GM18868 (cell line): ENCODE results near the gene AP5M1.
"Not testable (repeated sequence)": the region's sequence is repeated elsewhere in the genome, so short reads cannot be mapped to it uniquely, and the experiment has no call there.

Experiments used
- ATAC-seq: cut with Tn5 transposase; IDR thresholded peaks from one replicate; pipeline ENCODE4 v1.9.1; 2021; ENCODE audit warnings: mild to moderate bottlenecking, moderate library complexity; ENCODE audit not compliant: unreplicated experiment

The AP5M1 gene, protein sequence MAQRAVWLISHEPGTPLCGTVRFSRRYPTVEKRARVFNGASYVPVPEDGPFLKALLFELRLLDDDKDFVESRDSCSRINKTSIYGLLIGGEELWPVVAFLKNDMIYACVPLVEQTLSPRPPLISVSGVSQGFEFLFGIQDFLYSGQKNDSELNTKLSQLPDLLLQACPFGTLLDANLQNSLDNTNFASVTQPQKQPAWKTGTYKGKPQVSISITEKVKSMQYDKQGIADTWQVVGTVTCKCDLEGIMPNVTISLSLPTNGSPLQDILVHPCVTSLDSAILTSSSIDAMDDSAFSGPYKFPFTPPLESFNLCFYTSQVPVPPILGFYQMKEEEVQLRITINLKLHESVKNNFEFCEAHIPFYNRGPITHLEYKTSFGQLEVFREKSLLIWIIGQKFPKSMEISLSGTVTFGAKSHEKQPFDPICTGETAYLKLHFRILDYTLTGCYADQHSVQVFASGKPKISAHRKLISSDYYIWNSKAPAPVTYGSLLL

GRCh38 chr14:57268161-57269069, at the start of gene AP5M1, which contains the start of gene EXOC5:
Gene AP5M1 (plus strand): TSS chr14:57268971. CDS start chr14:57269315, 344 bp downstream.
Gene EXOC5 (minus strand): TSS chr14:57268905. CDS start chr14:57268648, 257 bp downstream.
- ATAC-seq = peak; percentile 88

DNA sequence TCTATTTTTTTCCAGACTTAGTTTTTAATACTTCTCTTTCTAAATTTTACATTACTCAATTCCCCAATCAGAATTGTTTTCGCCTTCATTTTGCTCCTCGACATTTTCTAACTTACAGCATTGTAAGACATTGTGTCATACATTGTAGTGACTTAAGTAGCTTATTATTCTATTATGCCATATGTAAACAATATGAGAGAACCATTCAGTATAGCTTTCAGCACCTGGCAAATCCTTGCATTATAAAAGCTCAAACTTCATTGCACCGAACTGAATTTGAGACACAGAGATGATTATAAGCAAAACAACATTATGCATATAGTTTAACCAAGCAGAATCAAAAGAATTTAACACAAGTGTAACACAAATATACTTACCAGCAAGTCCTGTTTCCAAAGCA, 46.8 kb upstream of the AP5M1 start:
- no peak for ATAC-seq

GRCh38 chr14:57227083-57227482, 41.7 kb upstream of the AP5M1 start:
- peak; percentile 61 for ATAC-seq

GRCh38 chr14:57228320-57228719, 40.5 kb upstream of the AP5M1 start:
- ATAC-seq = not testable (repeated sequence)

GRCh38 chr14:57232006-57232405, 36.8 kb upstream of the AP5M1 start:
- no peak for ATAC-seq

DNA sequence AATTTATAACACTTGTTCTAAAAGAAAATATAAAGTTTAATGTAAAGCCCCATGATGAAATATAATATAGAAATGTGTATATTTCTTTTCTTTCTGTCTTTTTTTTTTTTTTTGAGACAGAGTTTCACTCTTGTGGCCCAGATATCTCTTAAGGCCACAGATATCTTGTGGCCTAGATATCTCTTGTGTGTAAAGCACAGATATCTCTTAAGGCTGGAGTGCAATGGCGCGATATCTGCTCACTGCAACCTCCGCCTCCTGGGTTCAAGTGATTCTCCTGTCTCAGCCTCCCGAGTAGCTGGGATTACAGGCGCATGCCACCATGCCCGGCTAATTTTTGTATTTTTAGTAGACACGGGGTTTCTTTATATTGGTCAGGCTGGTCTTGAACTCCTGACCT, 28.7 kb upstream of the AP5M1 start:
- not testable (repeated sequence) for ATAC-seq

DNA sequence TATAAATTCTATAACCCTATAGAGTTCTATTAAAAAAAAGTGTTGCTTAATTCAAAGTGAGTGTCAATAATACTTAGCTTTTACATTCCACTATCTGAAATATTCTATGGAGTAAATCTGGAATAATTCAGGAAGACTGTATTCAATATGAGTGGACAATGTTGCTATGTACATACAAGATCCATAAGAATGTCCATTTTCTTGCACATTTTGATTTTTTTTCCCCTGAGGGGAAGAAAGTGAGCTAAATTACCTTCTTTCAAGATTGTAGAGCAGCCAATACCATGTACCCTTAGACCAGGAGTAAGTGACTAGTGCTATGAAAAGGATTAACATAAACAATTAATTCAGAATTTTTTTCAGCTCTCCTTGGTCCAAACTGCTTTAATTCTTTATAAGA, 25.5 kb upstream of the AP5M1 start:
- no peak for ATAC-seq

- ATAC-seq = no peak
Measured at GRCh38 chr14:57244106-57244505, 24.7 kb upstream of the AP5M1 start.

DNA sequence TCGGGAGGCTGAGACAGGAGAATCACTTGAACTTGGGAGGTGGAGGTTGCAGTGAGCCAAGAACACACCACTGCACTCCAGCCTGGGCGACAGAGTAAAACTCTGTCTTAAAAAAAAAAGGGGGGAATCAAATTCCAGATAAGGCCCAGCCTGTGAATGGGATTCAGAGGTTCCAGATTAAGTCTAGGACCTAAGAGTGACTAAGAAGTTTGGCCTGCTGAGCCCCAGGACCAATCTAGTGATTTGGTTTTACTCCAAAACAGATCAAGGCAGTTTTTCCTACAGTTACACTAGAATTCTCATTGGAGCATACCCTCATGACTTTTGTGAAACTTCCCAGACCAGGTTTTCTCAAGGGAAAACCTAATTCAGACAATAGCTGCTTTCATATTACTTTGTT, 22.8 kb upstream of the AP5M1 start:
- no peak for ATAC-seq

- ATAC-seq = no peak
Measured at GRCh38 chr14:57246933-57247657, 21.7 kb upstream of the AP5M1 start.

DNA sequence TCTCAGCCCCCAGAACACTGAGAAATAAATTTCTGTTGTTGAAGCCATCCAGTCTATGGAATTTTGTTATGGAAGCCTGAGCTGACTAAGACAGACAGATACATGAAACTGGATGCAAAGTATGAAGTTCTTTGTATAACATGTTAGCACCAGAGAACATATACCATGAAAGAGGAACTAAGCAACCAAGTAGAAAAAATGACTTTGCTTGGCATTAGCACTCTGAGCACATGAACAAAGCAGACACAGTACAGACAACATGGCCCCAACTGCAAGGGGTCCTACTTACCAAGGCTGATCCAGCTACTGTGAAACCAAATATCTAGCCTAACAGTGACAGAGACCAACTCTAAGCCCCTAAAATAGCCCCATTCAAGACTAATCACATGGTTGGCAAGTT, 13.9 kb upstream of the AP5M1 start:
- peak; percentile 92 for ATAC-seq

DNA sequence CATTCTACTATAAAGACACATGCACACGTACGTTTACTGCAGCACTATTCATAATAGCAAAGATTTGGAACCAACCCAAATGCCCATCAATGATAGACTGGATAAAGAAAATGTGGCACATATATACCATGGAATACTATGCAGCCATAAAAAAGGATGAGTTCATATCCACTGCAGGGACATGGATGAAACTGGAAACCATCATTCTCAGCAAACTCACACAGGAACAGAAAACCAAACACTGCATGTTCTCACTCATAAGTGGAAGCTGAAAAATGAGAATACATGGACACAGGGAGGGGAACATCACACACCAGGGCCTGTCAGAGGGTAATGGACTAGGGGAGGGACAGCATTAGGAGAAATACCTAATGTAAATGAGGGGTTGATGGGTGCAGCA, 10.6 kb upstream of the AP5M1 start:
- not testable (repeated sequence) for ATAC-seq

- no peak for ATAC-seq
Measured at GRCh38 chr14:57259672-57260071, 9.1 kb upstream of the AP5M1 start.

DNA sequence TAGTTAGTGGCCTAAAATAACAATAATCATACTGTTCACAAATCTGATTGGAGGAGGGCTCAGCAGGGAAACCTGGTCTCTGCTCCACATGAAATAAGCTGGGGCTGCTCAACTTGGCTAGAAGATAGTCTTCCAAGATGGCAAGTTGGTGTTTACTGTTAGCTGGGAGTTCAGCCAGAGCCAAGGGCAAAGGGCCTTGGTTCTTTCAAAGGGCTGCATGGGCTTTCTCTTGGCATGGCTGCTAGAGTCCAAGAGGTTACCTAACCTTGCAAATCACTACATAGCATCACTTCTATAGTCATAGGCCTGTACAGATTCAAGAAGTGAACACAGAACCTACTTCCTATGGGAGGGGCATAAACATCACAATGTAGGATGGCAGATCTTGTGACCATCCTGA, 7.2 kb upstream of the AP5M1 start:
- ATAC-seq = no peak

DNA sequence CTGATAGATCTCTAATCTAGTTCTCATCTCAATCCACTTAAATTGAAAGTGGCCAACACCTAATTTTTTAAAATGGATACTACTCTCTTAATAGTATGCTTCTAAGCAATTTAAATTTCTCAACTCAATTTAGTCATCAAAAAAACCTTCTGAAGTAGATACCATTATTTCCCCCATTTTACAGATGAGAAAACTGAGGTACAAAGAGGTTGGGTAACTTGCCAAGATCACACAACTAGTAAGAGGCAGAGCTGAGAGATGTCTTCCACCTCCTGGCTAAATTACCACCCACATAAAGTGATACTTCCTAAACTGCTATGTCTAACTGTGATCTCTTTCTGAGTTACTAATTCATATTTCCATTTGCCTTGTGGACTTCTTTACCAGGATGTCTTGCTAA, 6.7 kb upstream of the AP5M1 start:
- no peak for ATAC-seq

- no peak for ATAC-seq
Measured at GRCh38 chr14:57266065-57266464, 2.7 kb upstream of the AP5M1 start.

DNA sequence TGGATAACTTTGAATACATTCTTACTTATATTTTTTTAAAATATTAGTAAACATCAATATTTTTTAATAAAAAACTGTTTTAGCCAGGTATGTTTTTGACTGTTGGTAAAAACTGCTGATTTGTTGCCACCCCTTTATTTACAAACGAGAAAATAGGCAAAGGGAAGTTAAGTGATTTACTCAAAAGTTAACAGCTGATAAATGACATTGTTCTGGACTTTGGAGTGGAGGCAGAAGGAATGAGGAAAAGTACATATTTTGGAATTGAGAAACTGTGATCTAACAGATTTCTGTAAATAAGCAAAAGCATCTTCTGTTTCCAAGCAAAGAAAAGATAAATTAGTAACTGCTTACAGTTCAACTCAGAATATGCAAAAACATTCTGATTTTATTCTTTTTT, 4.5 kb downstream of the AP5M1 start:
- no peak for ATAC-seq

DNA sequence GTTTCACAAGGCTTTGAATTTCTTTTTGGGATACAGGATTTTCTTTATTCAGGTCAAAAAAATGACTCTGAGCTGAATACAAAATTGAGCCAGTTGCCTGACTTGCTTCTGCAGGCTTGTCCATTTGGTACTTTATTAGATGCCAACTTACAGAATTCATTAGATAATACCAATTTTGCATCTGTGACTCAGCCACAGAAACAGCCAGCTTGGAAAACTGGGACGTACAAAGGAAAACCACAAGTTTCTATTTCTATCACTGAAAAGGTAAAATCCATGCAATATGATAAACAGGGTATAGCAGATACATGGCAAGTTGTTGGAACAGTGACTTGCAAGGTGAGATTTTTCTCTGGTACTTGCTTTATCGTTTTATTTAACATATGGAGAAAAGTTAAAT, 5.8 kb downstream of the AP5M1 start:
- no peak for ATAC-seq

DNA sequence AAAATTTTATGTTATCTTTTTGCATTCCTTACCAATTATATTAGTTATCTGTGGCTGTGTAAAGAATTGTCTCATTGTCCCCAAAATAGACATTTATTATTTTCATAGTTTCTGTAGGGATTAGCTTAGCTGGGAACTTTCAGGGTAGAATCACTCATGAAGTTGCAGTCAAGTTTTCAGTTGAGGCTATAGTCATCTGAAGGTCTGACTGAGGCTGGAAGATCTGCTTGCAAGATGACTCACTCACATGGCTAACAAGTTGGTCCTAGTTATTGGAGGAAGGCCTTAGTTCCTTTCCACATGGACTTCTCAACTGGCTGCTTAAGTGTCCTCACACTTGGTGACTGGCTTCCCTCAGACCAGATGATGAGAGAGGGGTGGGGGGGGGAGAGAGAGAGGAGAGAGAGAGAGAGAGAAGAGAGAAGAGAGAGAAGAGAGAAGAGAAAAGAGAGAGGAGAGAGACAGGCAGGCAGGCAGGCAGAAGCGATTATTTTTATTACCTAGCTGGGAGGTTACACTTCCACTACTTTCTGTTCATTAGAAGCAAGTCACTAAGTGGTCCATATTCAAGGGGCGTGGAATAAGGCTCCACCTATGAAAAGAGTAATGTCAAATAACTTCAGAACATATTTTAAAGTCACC, 6.4 kb downstream of the AP5M1 start:
- no peak for ATAC-seq

GRCh38 chr14:57277062-57277461, 8.3 kb downstream of the AP5M1 start:
- no peak for ATAC-seq
